Measurements from ENCODE around the gene CACNG7.

DNA sequence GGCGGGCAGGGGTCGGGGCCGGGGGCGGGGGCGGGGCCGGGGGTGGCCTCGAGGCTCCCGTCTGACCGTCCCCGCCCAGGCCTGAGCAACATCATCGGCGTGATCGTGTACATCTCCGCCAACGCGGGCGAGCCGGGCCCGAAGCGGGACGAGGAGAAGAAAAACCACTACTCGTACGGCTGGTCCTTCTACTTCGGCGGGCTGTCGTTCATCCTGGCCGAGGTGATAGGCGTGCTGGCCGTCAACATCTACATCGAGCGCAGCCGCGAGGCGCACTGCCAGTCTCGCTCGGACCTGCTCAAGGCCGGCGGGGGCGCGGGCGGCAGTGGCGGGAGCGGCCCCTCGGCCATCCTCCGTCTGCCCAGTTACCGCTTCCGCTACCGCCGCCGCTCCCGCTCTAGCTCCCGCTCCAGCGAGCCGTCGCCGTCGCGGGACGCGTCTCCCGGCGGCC is 72.9 kb downstream of the CACNG7 start:
- TF ChIP-seq, protein P1, sequence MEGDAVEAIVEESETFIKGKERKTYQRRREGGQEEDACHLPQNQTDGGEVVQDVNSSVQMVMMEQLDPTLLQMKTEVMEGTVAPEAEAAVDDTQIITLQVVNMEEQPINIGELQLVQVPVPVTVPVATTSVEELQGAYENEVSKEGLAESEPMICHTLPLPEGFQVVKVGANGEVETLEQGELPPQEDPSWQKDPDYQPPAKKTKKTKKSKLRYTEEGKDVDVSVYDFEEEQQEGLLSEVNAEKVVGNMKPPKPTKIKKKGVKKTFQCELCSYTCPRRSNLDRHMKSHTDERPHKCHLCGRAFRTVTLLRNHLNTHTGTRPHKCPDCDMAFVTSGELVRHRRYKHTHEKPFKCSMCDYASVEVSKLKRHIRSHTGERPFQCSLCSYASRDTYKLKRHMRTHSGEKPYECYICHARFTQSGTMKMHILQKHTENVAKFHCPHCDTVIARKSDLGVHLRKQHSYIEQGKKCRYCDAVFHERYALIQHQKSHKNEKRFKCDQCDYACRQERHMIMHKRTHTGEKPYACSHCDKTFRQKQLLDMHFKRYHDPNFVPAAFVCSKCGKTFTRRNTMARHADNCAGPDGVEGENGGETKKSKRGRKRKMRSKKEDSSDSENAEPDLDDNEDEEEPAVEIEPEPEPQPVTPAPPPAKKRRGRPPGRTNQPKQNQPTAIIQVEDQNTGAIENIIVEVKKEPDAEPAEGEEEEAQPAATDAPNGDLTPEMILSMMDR (conservative IDR thresholded peaks at IDR 0.05 in 1 of 2, IDR thresholded peaks at IDR 0.05 in 1 of 2; ENCODE audit: extremely low read depth in 1 of 2, insufficient read depth in 1 of 2, low read depth in 1 of 2, low read length in 2 of 2): no peak
- TF ChIP-seq EZH2 (IDR thresholded peaks at IDR 0.05; ENCODE audit: borderline replicate concordance, low read length): no peak

All from mammary epithelial cell (primary cell).